ENCODE measurements around the gene RGPD6.
"Not testable (repeated sequence)": the region's sequence is repeated elsewhere in the genome, so short reads cannot be mapped to it uniquely, and the experiment has no call there.

- not testable (repeated sequence) for TF ChIP-seq CTCF, POLR2A (IDR thresholded peaks at IDR 0.05)
Measured at GRCh38 chr2:110605057-110605456, 28.0 kb upstream of the RGPD6 start.

All from Peyer's patch (tissue), 4 donors.